Measurements from ENCODE around the gene FSTL1. TPM values are rescaled to one million over a fixed set of nuclear protein-coding genes. Genes with fewer than 3 reads are reported as not detected.

Gene FSTL1
- total and polyA plus RNA-seq, 2 of the 8 experiments (the other 6 are each of a cell fraction or from before 2014, with no cell fraction given) = 158 to 516 TPM

DNA sequence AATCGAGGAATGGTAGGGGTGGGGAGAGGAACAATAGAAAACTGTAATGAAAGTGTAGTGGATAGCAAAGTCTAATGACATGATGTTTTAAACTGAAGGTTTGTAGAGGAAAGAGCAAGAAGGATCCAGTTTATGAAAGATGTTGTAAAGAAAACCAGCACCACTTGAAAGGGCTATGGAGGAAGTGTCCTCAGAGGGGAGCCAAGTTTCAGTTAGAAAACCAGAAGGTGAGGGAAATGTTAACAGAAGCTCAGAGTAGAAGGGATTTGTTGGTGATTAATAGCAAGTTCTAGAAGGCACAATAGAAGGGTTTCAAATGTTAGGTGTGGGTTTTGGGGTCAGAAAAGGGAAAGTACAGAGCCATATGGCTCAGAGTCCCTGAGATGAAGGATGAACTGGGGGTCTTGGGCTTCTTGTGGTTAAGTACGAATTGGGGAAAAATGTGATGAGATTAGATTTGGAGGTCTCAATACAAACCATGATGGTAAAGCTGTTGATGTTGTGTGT is 67.8 kb downstream of the FSTL1 start:
- Histone ChIP-seq H3K4ac (replicated peaks; ENCODE audit: insufficient read length, low read depth, low read length) (no peak overlapping the region), H3K23ac (ENCODE audit: insufficient read length) (no peak overlapping the region), H3K36me3 (ENCODE audit: control insufficient read depth in 2 of 4, insufficient read depth in 4 of 4, low read length in 3 of 4) (no peaks in the 10 kb centered on the region), H3K4me1 (replicated peaks in 1 of 4; ENCODE audit: control insufficient read depth in 3 of 4, insufficient read depth in 4 of 4, low read length in 3 of 4) (no peaks in the 10 kb centered on the region), H2BK5ac (ENCODE audit: low read depth, low read length) (no peak overlapping the region), H4K5ac (ENCODE audit: insufficient read length, low read depth, low read length) (no peak overlapping the region), H3K27me3 (replicated peaks in 1 of 4; ENCODE audit: control insufficient read depth in 3 of 4, extremely low read depth in 1 of 4, insufficient read depth in 3 of 4, low read length in 3 of 4) (no peaks in the 10 kb centered on the region), H3K9ac (replicated peaks in 1 of 4; ENCODE audit: extremely low read depth in 1 of 4, low read depth in 3 of 4, low read length in 3 of 4) (no peak overlapping the region), H2BK15ac (ENCODE audit: low read length) (no peak overlapping the region), H3K56ac (replicated peaks; ENCODE audit: insufficient read length, low read depth, low read length) (no peak overlapping the region), H2AK5ac (ENCODE audit: low read depth, low read length) (no peak overlapping the region), H3K23me2 (ENCODE audit: low read depth, low read length) (no peaks in the 10 kb centered on the region), H3K18ac (ENCODE audit: extremely low read depth, low read length) (no peak overlapping the region), H3K4me2 (ENCODE audit: insufficient read depth in 1 of 2, low read depth in 2 of 2, low read length in 2 of 2) (no peak overlapping the region), H4K91ac (replicated peaks; ENCODE audit: insufficient read length, low read length) (no peak overlapping the region), H3K4me3 (ENCODE audit: extremely low read depth in 1 of 4, insufficient read depth in 2 of 4, low read depth in 3 of 4, low read length in 4 of 4) (no peak overlapping the region), H4K20me1 (replicated peaks in 1 of 2; ENCODE audit: control insufficient read depth in 1 of 2, insufficient read depth in 2 of 2, low read length in 2 of 2) (no peaks in the 10 kb centered on the region), H2BK12ac (ENCODE audit: low read depth, low read length) (no peak overlapping the region), H3K14ac (ENCODE audit: insufficient read length) (no peak overlapping the region), H2BK120ac (replicated peaks; ENCODE audit: low read depth, low read length) (no peak overlapping the region), H2BK20ac (ENCODE audit: low read length) (no peak overlapping the region), H3K9me3 (ENCODE audit: insufficient read depth in 2 of 2, low read depth in 1 of 2, low read length in 1 of 2) (no peaks in the 10 kb centered on the region), H4K8ac (ENCODE audit: extremely low read depth, insufficient read depth, low read length) (no peak overlapping the region), H3K79me1 (ENCODE audit: low read depth, low read length) (no peaks in the 10 kb centered on the region), H3K79me2 (ENCODE audit: control insufficient read depth in 1 of 2, insufficient read depth in 2 of 2, low read length in 2 of 2) (no peaks in the 10 kb centered on the region), H3K27ac (ENCODE audit: low read depth, low read length) (no peak overlapping the region), H2AFZ (ENCODE audit: low read length) (no peak overlapping the region)
- FAIRE-seq = no peak
- ChIA-PET CTCF (ENCODE audit: partially characterized antibody) (interaction anchor here (0.9 to 1.8 kb wide), 4 partner anchors 8 to 139 kb away, joined by 3 to 5 read pairs (median 4); no protein-coding TSS in a partner anchor), POLR2A (ENCODE audit: partially characterized antibody) (interaction anchor here (1.1 kb wide), 1 partner anchor 14 kb away, joined by 3 read pairs; no protein-coding TSS in a partner anchor)
- no peak for DNase-seq (ENCODE audit: low read depth in 1 of 2, low spot score in 2 of 2)
- TF ChIP-seq CTBP2 (IDR thresholded peaks at IDR 0.05; ENCODE audit: borderline replicate concordance, insufficient read depth, insufficient read length, low read length) (no peak), RNF2 (IDR thresholded peaks at IDR 0.05; ENCODE audit: borderline replicate concordance, low read depth, low read length, missing control alignments, poor library complexity, severe bottlenecking) (no peak), SP4 (IDR thresholded peaks at IDR 0.05; ENCODE audit: low read length) (no peak), YY1 (IDR thresholded peaks at IDR 0.05; ENCODE audit: low read depth, low read length) (no peak), TEAD4 (IDR thresholded peaks at IDR 0.05; ENCODE audit: low read depth, low read length) (no peak), SIX5 (IDR thresholded peaks at IDR 0.05; ENCODE audit: low read depth, low read length) (no peak), TAF1 (IDR thresholded peaks at IDR 0.05; ENCODE audit: low read depth, low read length) (no peak), JUND (IDR thresholded peaks at IDR 0.05; ENCODE audit: low read length) (no peak), POU5F1 (IDR thresholded peaks at IDR 0.05; ENCODE audit: low read depth, low read length) (no peak)
- TF ChIP-seq, protein P1, sequence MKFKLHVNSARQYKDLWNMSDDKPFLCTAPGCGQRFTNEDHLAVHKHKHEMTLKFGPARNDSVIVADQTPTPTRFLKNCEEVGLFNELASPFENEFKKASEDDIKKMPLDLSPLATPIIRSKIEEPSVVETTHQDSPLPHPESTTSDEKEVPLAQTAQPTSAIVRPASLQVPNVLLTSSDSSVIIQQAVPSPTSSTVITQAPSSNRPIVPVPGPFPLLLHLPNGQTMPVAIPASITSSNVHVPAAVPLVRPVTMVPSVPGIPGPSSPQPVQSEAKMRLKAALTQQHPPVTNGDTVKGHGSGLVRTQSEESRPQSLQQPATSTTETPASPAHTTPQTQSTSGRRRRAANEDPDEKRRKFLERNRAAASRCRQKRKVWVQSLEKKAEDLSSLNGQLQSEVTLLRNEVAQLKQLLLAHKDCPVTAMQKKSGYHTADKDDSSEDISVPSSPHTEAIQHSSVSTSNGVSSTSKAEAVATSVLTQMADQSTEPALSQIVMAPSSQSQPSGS (IDR thresholded peaks at IDR 0.05; ENCODE audit: low read length) = no peak
- TF ChIP-seq, protein P2, sequence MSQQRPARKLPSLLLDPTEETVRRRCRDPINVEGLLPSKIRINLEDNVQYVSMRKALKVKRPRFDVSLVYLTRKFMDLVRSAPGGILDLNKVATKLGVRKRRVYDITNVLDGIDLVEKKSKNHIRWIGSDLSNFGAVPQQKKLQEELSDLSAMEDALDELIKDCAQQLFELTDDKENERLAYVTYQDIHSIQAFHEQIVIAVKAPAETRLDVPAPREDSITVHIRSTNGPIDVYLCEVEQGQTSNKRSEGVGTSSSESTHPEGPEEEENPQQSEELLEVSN (IDR thresholded peaks at IDR 0.05) = no peak
- WGBS, 2 experiments (ENCODE audit: extremely low coverage in 1 of 2, insufficient coverage in 1 of 2, insufficient read length in 1 of 2, insufficient replicate concordance in 2 of 2, low coverage in 1 of 2, low lambda C conversion rate in 2 of 2, missing lambda C conversion rate in 1 of 2) = 86% methylated on average over 2 of the region's 2 CpGs; no CpG with 5 or more reads in 1 of the 2 experiments
